HG02884 (cell line): ENCODE data around the gene FGF9.

Experiments
- ATAC-seq: cut with Tn5 transposase; IDR thresholded peaks from one replicate; pipeline ENCODE4 v1.9.1; 2021; ENCODE audit warnings: mild to moderate bottlenecking, moderate library complexity; ENCODE audit not compliant: unreplicated experiment

FGF9 gene

GRCh38 chr13:21670883-21671619 lies at the start of gene FGF9:
Gene FGF9, plus strand, starts transcription at chr13:21671073. Its CDS starts 840 bp downstream, at chr13:21671913.
- ATAC-seq: peak; percentile 66

GRCh38 chr13:21625366-21625765 lies 45.5 kb upstream of the FGF9 start:
- ATAC-seq: no peak

GRCh38 chr13:21632196-21632595 lies 38.7 kb upstream of the FGF9 start:
- no peak for ATAC-seq

GRCh38 chr13:21636656-21637055 lies 34.2 kb upstream of the FGF9 start:
- no peak for ATAC-seq

GRCh38 chr13:21637296-21637695 lies 33.6 kb upstream of the FGF9 start:
- no peak for ATAC-seq

GRCh38 chr13:21638319-21639282 lies 32.3 kb upstream of the FGF9 start:
- no peak for ATAC-seq

GRCh38 chr13:21639561-21639960 lies 31.3 kb upstream of the FGF9 start:
- no peak for ATAC-seq

- ATAC-seq: no peak
Observed at GRCh38 chr13:21641629-21642028, 29.2 kb upstream of the FGF9 start.

- no peak for ATAC-seq
Observed at GRCh38 chr13:21657538-21657937, 13.3 kb upstream of the FGF9 start.

- no peak for ATAC-seq
Observed at GRCh38 chr13:21659087-21659486, 11.8 kb upstream of the FGF9 start.

GRCh38 chr13:21661097-21661909 lies 9.6 kb upstream of the FGF9 start:
- ATAC-seq: no peak

GRCh38 chr13:21663197-21663596 lies 7.7 kb upstream of the FGF9 start:
- no peak for ATAC-seq

- ATAC-seq: no peak
Observed at GRCh38 chr13:21668732-21669275, 2.1 kb upstream of the FGF9 start.

- ATAC-seq: peak; percentile 1
Observed at GRCh38 chr13:21670006-21670882, 629 bp upstream of the FGF9 start.

- no peak for ATAC-seq
Observed at GRCh38 chr13:21671620-21672286, 880 bp downstream of the FGF9 start.

GRCh38 chr13:21672287-21672680 lies 1.4 kb downstream of the FGF9 start:
- no peak for ATAC-seq

GRCh38 chr13:21672796-21673538 lies 2.1 kb downstream of the FGF9 start:
- no peak for ATAC-seq

- ATAC-seq: peak; percentile 19
Observed at GRCh38 chr13:21673539-21673788, 2.6 kb downstream of the FGF9 start.
